Fibroblast of villous mesenchyme (primary cell): ENCODE measurements around the gene EVA1C. TPM values are rescaled to one million over a fixed set of nuclear protein-coding genes. Genes with fewer than 3 reads are reported as not detected.

Experiments used
- DNase-seq: peaks from one replicate; pipeline ENCODE4 v3.0.0-alpha.2; 2010; ENCODE audit warnings: low read depth
- H3K4me3 ChIP-seq: 2 replicates; pipeline ENCODE4 v1.5.1; 2011; ENCODE audit warnings: low read depth, mild to moderate bottlenecking, low read length
- total RNA-seq: library from RNA; depleted of rRNA; stranded (reverse); fragments of >200 nt; gene quantifications from 2 replicates; pipeline ENCODE4 v1.2.3, GENCODE V29; 2012
- TF ChIP-seq, protein P1 (sequence below): IDR thresholded peaks from 2 replicates; pipeline ENCODE4 v1.5.1; 2012; ENCODE audit warnings: low read depth, mild to moderate bottlenecking, low read length; ENCODE audit not compliant: insufficient read depth

The EVA1C gene
- total RNA-seq, 1 donor = 10.8 TPM

- TF ChIP-seq, protein P1, sequence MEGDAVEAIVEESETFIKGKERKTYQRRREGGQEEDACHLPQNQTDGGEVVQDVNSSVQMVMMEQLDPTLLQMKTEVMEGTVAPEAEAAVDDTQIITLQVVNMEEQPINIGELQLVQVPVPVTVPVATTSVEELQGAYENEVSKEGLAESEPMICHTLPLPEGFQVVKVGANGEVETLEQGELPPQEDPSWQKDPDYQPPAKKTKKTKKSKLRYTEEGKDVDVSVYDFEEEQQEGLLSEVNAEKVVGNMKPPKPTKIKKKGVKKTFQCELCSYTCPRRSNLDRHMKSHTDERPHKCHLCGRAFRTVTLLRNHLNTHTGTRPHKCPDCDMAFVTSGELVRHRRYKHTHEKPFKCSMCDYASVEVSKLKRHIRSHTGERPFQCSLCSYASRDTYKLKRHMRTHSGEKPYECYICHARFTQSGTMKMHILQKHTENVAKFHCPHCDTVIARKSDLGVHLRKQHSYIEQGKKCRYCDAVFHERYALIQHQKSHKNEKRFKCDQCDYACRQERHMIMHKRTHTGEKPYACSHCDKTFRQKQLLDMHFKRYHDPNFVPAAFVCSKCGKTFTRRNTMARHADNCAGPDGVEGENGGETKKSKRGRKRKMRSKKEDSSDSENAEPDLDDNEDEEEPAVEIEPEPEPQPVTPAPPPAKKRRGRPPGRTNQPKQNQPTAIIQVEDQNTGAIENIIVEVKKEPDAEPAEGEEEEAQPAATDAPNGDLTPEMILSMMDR = no peak
- no peak overlapping the region for H3K4me3 ChIP-seq
- no peak for DNase-seq
These were observed 107.7 kb downstream of the EVA1C start for GRCh38 chr21:32519945-32520874.

DNA sequence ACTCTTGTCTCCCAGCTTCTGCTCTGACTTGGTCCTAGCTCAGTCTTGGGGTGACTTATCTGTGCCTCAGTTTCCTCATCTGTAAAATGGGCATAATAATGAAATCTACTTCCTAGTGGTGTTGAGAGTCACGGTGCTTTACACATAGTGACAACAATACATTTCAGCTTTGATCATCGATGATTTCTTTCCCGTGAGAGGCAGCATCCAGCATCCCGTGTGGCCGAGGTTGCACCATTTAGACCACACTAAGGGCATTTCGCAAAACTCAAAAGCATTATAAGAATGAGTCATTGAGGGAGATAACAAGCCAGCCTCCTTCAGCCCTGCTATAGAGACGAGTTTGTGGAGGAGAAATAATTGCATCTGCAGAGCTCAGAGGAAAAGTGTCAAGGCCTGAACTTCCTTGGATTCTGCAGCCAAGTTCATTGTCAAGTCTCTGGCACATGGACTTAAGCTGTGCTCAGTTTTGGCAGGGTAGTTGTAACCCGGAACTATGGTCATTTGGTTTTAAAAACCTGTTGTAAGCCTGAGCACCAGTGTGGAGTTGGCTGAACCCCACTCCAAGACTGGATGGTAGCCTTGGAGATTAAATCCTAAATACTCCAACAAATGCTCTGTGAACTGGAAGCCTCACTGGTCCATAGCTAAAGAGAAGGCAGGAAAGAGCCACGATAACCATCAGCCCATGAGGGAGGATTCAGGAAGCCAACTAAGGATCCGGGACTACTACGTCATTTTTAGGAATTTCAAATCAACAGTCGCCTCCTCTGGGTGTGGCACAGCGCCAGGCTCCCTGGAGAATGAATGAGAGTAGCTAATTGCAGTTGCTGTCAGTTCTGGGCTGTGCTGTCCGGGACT is 108.6 kb downstream of the EVA1C start:
- TF ChIP-seq, protein P1 = no peak
- peak; percentile 99 for DNase-seq
- no peak overlapping the region for H3K4me3 ChIP-seq

- TF ChIP-seq, protein P1 = no peak
- H3K4me3 ChIP-seq = no peak overlapping the region
- DNase-seq = no peak
These were observed 109.3 kb downstream of the EVA1C start for GRCh38 chr21:32521736-32522355.

GRCh38 chr21:32523463-32523862 is 111.0 kb downstream of the EVA1C start:
- no peak overlapping the region for H3K4me3 ChIP-seq
- TF ChIP-seq, protein P1 = no peak
- no peak for DNase-seq

- DNase-seq = peak; percentile 97
- no peak overlapping the region for H3K4me3 ChIP-seq
- TF ChIP-seq, protein P1 = no peak
These were observed 111.6 kb downstream of the EVA1C start for GRCh38 chr21:32523988-32524719.

DNA sequence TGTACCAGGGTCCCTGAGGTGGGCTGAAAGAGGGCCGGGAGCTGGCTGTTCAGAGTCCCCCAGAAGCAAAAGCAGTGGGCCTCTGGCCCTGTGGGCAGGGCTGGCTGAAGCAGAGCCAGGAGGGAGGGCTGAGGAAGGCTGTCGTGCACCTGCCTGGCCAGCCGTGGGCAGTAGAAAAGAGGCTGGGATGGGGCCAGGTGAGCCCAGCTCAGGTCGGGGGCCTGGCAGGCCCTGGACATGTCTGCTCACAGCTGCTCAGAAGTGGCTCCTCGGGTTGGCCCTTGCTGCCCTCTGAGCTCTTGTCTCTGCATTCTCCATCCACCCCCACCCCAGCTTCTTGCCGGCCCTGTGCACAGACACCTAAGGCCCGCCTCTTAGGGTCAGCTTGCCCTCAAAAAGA is 112.8 kb downstream of the EVA1C start:
- no peak overlapping the region for H3K4me3 ChIP-seq
- TF ChIP-seq, protein P1 = no peak
- no peak for DNase-seq
